ENCODE results near the gene INSL6. TPM values are rescaled to one million over a fixed set of nuclear protein-coding genes. Genes with fewer than 3 reads are reported as not detected.
"Not testable (repeated sequence)": the region's sequence is repeated elsewhere in the genome, so short reads cannot be mapped to it uniquely, and the experiment has no call there.

Gene INSL6
- total and polyA plus RNA-seq, 9 donors, result 0.11 to 0.45 (median 0.25) TPM; not detected in 2

- no CpG with 5 or more reads among the region's 2 CpGs for WGBS (ENCODE audit: insufficient coverage)
- no peak overlapping the region for H3K27ac ChIP-seq (ENCODE audit: low read length)
- H3K4me1 ChIP-seq (ENCODE audit: control insufficient read depth, insufficient read depth, low read length), result no peaks in the 10 kb centered on the region
- H3K27me3 ChIP-seq (ENCODE audit: control insufficient read depth, insufficient read depth, low read length), result no peaks in the 10 kb centered on the region
- H3K4me3 ChIP-seq (ENCODE audit: low read length), result no peak overlapping the region
- no peak for DNase-seq
- no peaks in the 10 kb centered on the region for H3K36me3 ChIP-seq (ENCODE audit: control insufficient read depth, insufficient read depth, low read length)
- no peaks in the 10 kb centered on the region for H3K9me3 ChIP-seq (replicated peaks; ENCODE audit: control insufficient read depth, low read depth, low read length)
These were observed 663 bp downstream of the INSL6 start for GRCh38 chr9:5184776-5185175.

GRCh38 chr9:5180631-5181030 lies 4.8 kb downstream of the INSL6 start:
- not testable (repeated sequence) for H3K9me3 ChIP-seq (replicated peaks; ENCODE audit: control insufficient read depth, low read depth, low read length); H3K4me1 ChIP-seq (ENCODE audit: control insufficient read depth, insufficient read depth, low read length); H3K27ac ChIP-seq (ENCODE audit: low read length); H3K4me3 ChIP-seq (ENCODE audit: low read length); DNase-seq; H3K36me3 ChIP-seq (ENCODE audit: control insufficient read depth, insufficient read depth, low read length); H3K27me3 ChIP-seq (ENCODE audit: control insufficient read depth, insufficient read depth, low read length)
- 67% methylated on average over 2 of the region's 2 CpGs for WGBS (ENCODE audit: insufficient coverage)

- Histone ChIP-seq H3K36me3 (ENCODE audit: control insufficient read depth, insufficient read depth, low read length) (no peaks in the 10 kb centered on the region), H3K4me1 (ENCODE audit: control insufficient read depth, insufficient read depth, low read length) (no peaks in the 10 kb centered on the region), H3K27me3 (ENCODE audit: control insufficient read depth, insufficient read depth, low read length) (no peaks in the 10 kb centered on the region), H3K27ac (ENCODE audit: low read length) (no peak overlapping the region), H3K9me3 (replicated peaks; ENCODE audit: control insufficient read depth, low read depth, low read length) (no peaks in the 10 kb centered on the region), H3K4me3 (ENCODE audit: low read length) (no peak overlapping the region)
- 65% methylated on average over 2 of the region's 4 CpGs for WGBS (ENCODE audit: insufficient coverage)
- DNase-seq, result peak; percentile 1
These were observed 7.2 kb downstream of the INSL6 start for GRCh38 chr9:5178126-5178805.

- Histone ChIP-seq H3K4me1 (ENCODE audit: control insufficient read depth, insufficient read depth, low read length) (no peaks in the 10 kb centered on the region), H3K27ac (ENCODE audit: low read length) (no peak overlapping the region), H3K4me3 (ENCODE audit: low read length) (no peak overlapping the region), H3K36me3 (ENCODE audit: control insufficient read depth, insufficient read depth, low read length) (no peaks in the 10 kb centered on the region), H3K9me3 (replicated peaks; ENCODE audit: control insufficient read depth, low read depth, low read length) (peaks cover 2% of the 10 kb centered on the region), H3K27me3 (ENCODE audit: control insufficient read depth, insufficient read depth, low read length) (no peaks in the 10 kb centered on the region)
- no peak for DNase-seq
- WGBS (ENCODE audit: insufficient coverage), result 100% methylated on average over 1 of the region's 1 CpG
These were observed 39.2 kb downstream of the INSL6 start for GRCh38 chr9:5146241-5146640.

- Histone ChIP-seq H3K36me3 (ENCODE audit: control insufficient read depth, insufficient read depth, low read length) (no peaks in the 10 kb centered on the region), H3K9me3 (replicated peaks; ENCODE audit: control insufficient read depth, low read depth, low read length) (peaks cover 2% of the 10 kb centered on the region), H3K4me1 (ENCODE audit: control insufficient read depth, insufficient read depth, low read length) (no peaks in the 10 kb centered on the region), H3K4me3 (ENCODE audit: low read length) (no peak overlapping the region), H3K27ac (ENCODE audit: low read length) (no peak overlapping the region), H3K27me3 (ENCODE audit: control insufficient read depth, insufficient read depth, low read length) (no peaks in the 10 kb centered on the region)
- 96% methylated on average over 4 of the region's 7 CpGs for WGBS (ENCODE audit: insufficient coverage)
- DNase-seq, result no peak
These were observed 41.2 kb downstream of the INSL6 start for GRCh38 chr9:5144217-5144616.

- Histone ChIP-seq H3K9me3 (replicated peaks; ENCODE audit: control insufficient read depth, low read depth, low read length) (peaks cover 8% of the 10 kb centered on the region), H3K27ac (ENCODE audit: low read length) (no peak overlapping the region), H3K4me1 (ENCODE audit: control insufficient read depth, insufficient read depth, low read length) (no peaks in the 10 kb centered on the region), H3K36me3 (ENCODE audit: control insufficient read depth, insufficient read depth, low read length) (no peaks in the 10 kb centered on the region), H3K27me3 (ENCODE audit: control insufficient read depth, insufficient read depth, low read length) (no peaks in the 10 kb centered on the region), H3K4me3 (ENCODE audit: low read length) (no peak overlapping the region)
- WGBS (ENCODE audit: insufficient coverage), result no CpG with 5 or more reads among the region's 1 CpG
- DNase-seq, result no peak
These were observed 45.3 kb downstream of the INSL6 start for GRCh38 chr9:5140151-5140550.

- DNase-seq, result no peak
These were observed 62.9 kb downstream of the INSL6 start for GRCh38 chr9:5122516-5122915.

GRCh38 chr9:5122116-5122515 lies 63.3 kb downstream of the INSL6 start:
- Histone ChIP-seq H3K9me3 (replicated peaks; ENCODE audit: control insufficient read depth, low read depth, low read length) (no peaks in the 10 kb centered on the region), H3K27ac (ENCODE audit: low read length) (no peak overlapping the region), H3K36me3 (ENCODE audit: control insufficient read depth, insufficient read depth, low read length) (peaks cover 2% of the 10 kb centered on the region), H3K4me1 (ENCODE audit: control insufficient read depth, insufficient read depth, low read length) (no peaks in the 10 kb centered on the region), H3K27me3 (ENCODE audit: control insufficient read depth, insufficient read depth, low read length) (no peaks in the 10 kb centered on the region), H3K4me3 (ENCODE audit: low read length) (no peak overlapping the region)
- DNase-seq, result no peak
- no CpG with 5 or more reads among the region's 1 CpG for WGBS (ENCODE audit: insufficient coverage)

More at GRCh38 chr9:5122516-5122915, 62.9 kb downstream of the INSL6 start:
- peaks cover 2% of the 10 kb centered on the region for H3K36me3 ChIP-seq (ENCODE audit: control insufficient read depth, insufficient read depth, low read length)
- WGBS (ENCODE audit: insufficient coverage), result no CpG with 5 or more reads among the region's 3 CpGs
- no peaks in the 10 kb centered on the region for H3K4me1 ChIP-seq (ENCODE audit: control insufficient read depth, insufficient read depth, low read length)
- no peak overlapping the region for H3K4me3 ChIP-seq (ENCODE audit: low read length)
- no peaks in the 10 kb centered on the region for H3K9me3 ChIP-seq (replicated peaks; ENCODE audit: control insufficient read depth, low read depth, low read length)
- no peak overlapping the region for H3K27ac ChIP-seq (ENCODE audit: low read length)
- H3K27me3 ChIP-seq (ENCODE audit: control insufficient read depth, insufficient read depth, low read length), result no peaks in the 10 kb centered on the region

GRCh38 chr9:5113994-5114748 lies 71.3 kb downstream of the INSL6 start:
- 95% methylated on average over 22 of the region's 22 CpGs for WGBS (ENCODE audit: insufficient coverage)
- peaks cover 20% of the 10 kb centered on the region for H3K9me3 ChIP-seq (replicated peaks; ENCODE audit: control insufficient read depth, low read depth, low read length)
- DNase-seq, result no peak

More at GRCh38 chr9:5113994-5114748, 71.3 kb downstream of the INSL6 start:
- Histone ChIP-seq H3K27ac (ENCODE audit: low read length) (no peak overlapping the region), H3K36me3 (ENCODE audit: control insufficient read depth, insufficient read depth, low read length) (peaks cover 36% of the 10 kb centered on the region), H3K27me3 (ENCODE audit: control insufficient read depth, insufficient read depth, low read length) (no peaks in the 10 kb centered on the region), H3K4me3 (ENCODE audit: low read length) (no peak overlapping the region), H3K4me1 (ENCODE audit: control insufficient read depth, insufficient read depth, low read length) (no peaks in the 10 kb centered on the region)
